GM03348 (cell line): ENCODE results near the gene FAHD2A.
"Not testable (repeated sequence)": the region's sequence is repeated elsewhere in the genome, so short reads cannot be mapped to it uniquely, and the experiment has no call there.

ENCODE experiments used
- DNase-seq: peaks from one replicate; pipeline ENCODE4 v3.0.0; 2012; ENCODE audit warnings: low spot score

Gene FAHD2A

GRCh38 chr2:95402370-95403203 is at the start of gene FAHD2A:
TSS of gene FAHD2A (plus strand) at chr2:95402708. CDS start at chr2:95405559, 2,851 bp downstream.
- DNase-seq = peak; percentile 99

- DNase-seq = no peak
Observed at GRCh38 chr2:95353055-95353575, 49.4 kb upstream of the FAHD2A start.

- DNase-seq = no peak
Observed at GRCh38 chr2:95353613-95354468, 48.7 kb upstream of the FAHD2A start.

- no peak for DNase-seq
Observed at GRCh38 chr2:95354469-95354901, 48.0 kb upstream of the FAHD2A start.

- DNase-seq = no peak
Observed at GRCh38 chr2:95354925-95355324, 47.6 kb upstream of the FAHD2A start.

- DNase-seq = not testable (repeated sequence)
Observed at GRCh38 chr2:95355486-95355885, 47.0 kb upstream of the FAHD2A start.

GRCh38 chr2:95356821-95357700 is 45.4 kb upstream of the FAHD2A start:
- DNase-seq = no peak

GRCh38 chr2:95357717-95358280 is 44.7 kb upstream of the FAHD2A start:
- no peak for DNase-seq

- peak; percentile 46 for DNase-seq
Observed at GRCh38 chr2:95359031-95359430, 43.5 kb upstream of the FAHD2A start.

- DNase-seq = no peak
Observed at GRCh38 chr2:95359501-95359930, 43.0 kb upstream of the FAHD2A start.

- no peak for DNase-seq
Observed at GRCh38 chr2:95361216-95361980, 41.1 kb upstream of the FAHD2A start.

GRCh38 chr2:95362486-95362885 is 40.0 kb upstream of the FAHD2A start:
- DNase-seq = no peak

- DNase-seq = no peak
Observed at GRCh38 chr2:95366514-95366913, 36.0 kb upstream of the FAHD2A start.

- DNase-seq = no peak
Observed at GRCh38 chr2:95372216-95372829, 30.2 kb upstream of the FAHD2A start.

- no peak for DNase-seq
Observed at GRCh38 chr2:95372845-95373244, 29.7 kb upstream of the FAHD2A start.

GRCh38 chr2:95374029-95374428 is 28.5 kb upstream of the FAHD2A start:
- no peak for DNase-seq

- DNase-seq = no peak
Observed at GRCh38 chr2:95374451-95374920, 28.0 kb upstream of the FAHD2A start.

GRCh38 chr2:95374921-95375471 is 27.5 kb upstream of the FAHD2A start:
- no peak for DNase-seq

- no peak for DNase-seq
Observed at GRCh38 chr2:95375532-95376150, 26.9 kb upstream of the FAHD2A start.
